Lower lobe of right lung (tissue), 2 donors: ENCODE measurements around the gene BCL7C. TPM values are rescaled to one million over a fixed set of nuclear protein-coding genes. Genes with fewer than 3 reads are reported as not detected.
A peak's percentile ranks its signal among the peaks of the same experiment; 100 is the strongest.

ENCODE experiments used
- ATAC-seq, 2 donors: fragments of 200-7000 bp; cut with Tn5 transposase; one replicate each; pipeline ENCODE4 v1.9.1; 2020 to 2022; ENCODE audit warnings: mild to moderate bottlenecking in 2 of 2, moderate library complexity in 2 of 2
- DNase-seq: peaks from one replicate; pipeline ENCODE4 v3.0.0-alpha.2; 2020
- H3K27ac ChIP-seq: fragments of 200-600 bp; one replicate; pipeline ENCODE4 v1.8.0; 2022
- H3K27me3 ChIP-seq: fragments of 200-600 bp; one replicate; pipeline ENCODE4 v1.8.0; 2022; ENCODE audit warnings: low read depth
- H3K36me3 ChIP-seq: fragments of 200-600 bp; one replicate; pipeline ENCODE4 v1.8.0; 2022; ENCODE audit warnings: mild to moderate bottlenecking
- H3K4me1 ChIP-seq: fragments of 200-600 bp; one replicate; pipeline ENCODE4 v1.8.0; 2022
- H3K4me3 ChIP-seq: fragments of 200-600 bp; one replicate; pipeline ENCODE4 v1.8.0; 2022; ENCODE audit warnings: mild to moderate bottlenecking
- H3K9me3 ChIP-seq: fragments of 200-600 bp; one replicate; pipeline ENCODE4 v1.8.0; 2022
- CTCF ChIP-seq: fragments of 200-600 bp; IDR thresholded peaks from one replicate; pipeline ENCODE4 v1.8.0; 2022; ENCODE audit warnings: antibody characterized with exemption, mild to moderate bottlenecking
- intact Hi-C: fragments of 100-400 bp; cut with DNase I; formaldehyde crosslinking; loops from one replicate; pipeline ENCODE4 v1.11.0; 2022
- total RNA-seq: library from RNA; stranded (reverse); fragmentation: NEBNext Ultra II Directional; extraction: Animal tissue kit (Norgen Biotek cat#: 25700); gene quantifications from one replicate; pipeline ENCODE4 v1.2.1, GENCODE V29; 2021
- donor health status: DM: no; HTN: yes; CAD: no; lungs with severe emphysema.

The BCL7C gene
- total RNA-seq, 1 donor from 2014 or later, result 23.3 TPM

GRCh38 chr16:30934827-30935557, 41.1 kb upstream of the BCL7C start:
- DNase-seq (peak; percentile 69), ATAC-seq (peak; percentile 60 to 82)
- Histone ChIP-seq H3K9me3 (no peaks in the 10 kb centered on the region), H3K4me3 (no peak overlapping the region), H3K36me3 (peaks cover 41% of the 10 kb centered on the region), H3K4me1 (no peaks in the 10 kb centered on the region), H3K27me3 (no peaks in the 10 kb centered on the region), H3K27ac (no peak overlapping the region)
- intact Hi-C loops, result no loop called here
- peak; percentile 52 for TF ChIP-seq CTCF

- DNase-seq (no peak), ATAC-seq (no peak)
- H3K36me3 ChIP-seq, result peaks cover 40% of the 10 kb centered on the region
- H3K27ac ChIP-seq, result no peak overlapping the region
- no peaks in the 10 kb centered on the region for H3K9me3 ChIP-seq
- H3K27me3 ChIP-seq, result no peaks in the 10 kb centered on the region
- no peaks in the 10 kb centered on the region for H3K4me1 ChIP-seq
- intact Hi-C loops, result no loop called here
- H3K4me3 ChIP-seq, result no peak overlapping the region
- no peak for TF ChIP-seq CTCF
These were observed 37.3 kb upstream of the BCL7C start for GRCh38 chr16:30931068-30931650.

- Histone ChIP-seq H3K36me3 (peaks cover 40% of the 10 kb centered on the region), H3K4me3 (no peak overlapping the region), H3K4me1 (no peaks in the 10 kb centered on the region), H3K27ac (no peak overlapping the region), H3K27me3 (no peaks in the 10 kb centered on the region), H3K9me3 (no peaks in the 10 kb centered on the region)
- no peak for TF ChIP-seq CTCF
- intact Hi-C loops, result no loop called here
- ATAC-seq (no peak), DNase-seq (no peak)
These were observed 36.3 kb upstream of the BCL7C start for GRCh38 chr16:30930160-30930571.

- TF ChIP-seq CTCF, result no peak
- Histone ChIP-seq H3K4me3 (no peak overlapping the region), H3K4me1 (peaks cover 3% of the 10 kb centered on the region), H3K36me3 (peaks cover 40% of the 10 kb centered on the region), H3K27me3 (no peaks in the 10 kb centered on the region), H3K9me3 (no peaks in the 10 kb centered on the region), H3K27ac (no peak overlapping the region)
- DNase-seq (no peak), ATAC-seq (no peak)
- intact Hi-C loops, result no loop called here
These were observed 35.3 kb upstream of the BCL7C start for GRCh38 chr16:30929167-30929566.

- peaks cover 3% of the 10 kb centered on the region for H3K4me1 ChIP-seq
- TF ChIP-seq CTCF, result no peak
- no peaks in the 10 kb centered on the region for H3K9me3 ChIP-seq
- H3K27ac ChIP-seq, result no peak overlapping the region
- peaks cover 36% of the 10 kb centered on the region for H3K36me3 ChIP-seq
- intact Hi-C loops, result no loop called here
- no peak overlapping the region for H3K4me3 ChIP-seq
- ATAC-seq, result no peak
- no peak for DNase-seq
- H3K27me3 ChIP-seq, result no peaks in the 10 kb centered on the region
These were observed 34.5 kb upstream of the BCL7C start for GRCh38 chr16:30928390-30928789.
